Measurements from ENCODE around the gene GBE1.

DNA sequence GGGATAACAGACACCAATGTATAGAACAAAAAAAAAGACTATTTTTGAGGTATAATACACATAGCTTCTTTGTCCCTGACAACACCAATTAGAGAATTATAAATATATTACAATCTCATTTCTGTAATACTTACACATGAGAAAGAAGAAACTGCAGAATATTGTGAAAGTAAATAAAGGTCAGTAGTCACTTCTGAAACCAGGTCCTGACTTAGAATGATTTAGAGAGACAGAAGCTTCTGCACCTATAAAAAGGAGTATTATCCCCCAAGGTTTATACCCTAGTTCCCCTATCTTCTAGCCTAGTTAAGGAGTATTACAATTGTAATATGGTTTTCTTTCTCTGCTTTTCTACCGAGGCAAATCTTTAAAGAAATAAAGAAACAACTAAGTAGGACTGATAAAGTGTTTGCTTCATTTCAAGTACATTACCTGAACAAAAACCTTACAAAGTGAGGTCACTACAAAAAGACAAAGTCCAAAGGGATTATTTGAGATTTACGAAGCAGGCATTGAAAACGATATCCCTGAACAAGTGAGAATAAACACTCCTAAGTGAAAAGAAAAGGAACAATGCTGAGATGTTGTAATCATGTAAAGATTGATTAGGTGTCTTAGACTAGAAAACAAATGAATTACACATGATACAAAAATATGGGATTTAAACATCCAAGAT lies 103.0 kb downstream of the GBE1 start:
- TF ChIP-seq ZNF274 (IDR thresholded peaks at IDR 0.05; ENCODE audit: low read depth, low read length) (no peak), YY1 (IDR thresholded peaks at IDR 0.05; ENCODE audit: insufficient read depth, insufficient read length) (no peak), SUZ12 (IDR thresholded peaks at IDR 0.05; ENCODE audit: extremely low read depth, insufficient read depth, insufficient read length) (no peak)
